Measurements from ENCODE around the gene LCE3B.

DNA sequence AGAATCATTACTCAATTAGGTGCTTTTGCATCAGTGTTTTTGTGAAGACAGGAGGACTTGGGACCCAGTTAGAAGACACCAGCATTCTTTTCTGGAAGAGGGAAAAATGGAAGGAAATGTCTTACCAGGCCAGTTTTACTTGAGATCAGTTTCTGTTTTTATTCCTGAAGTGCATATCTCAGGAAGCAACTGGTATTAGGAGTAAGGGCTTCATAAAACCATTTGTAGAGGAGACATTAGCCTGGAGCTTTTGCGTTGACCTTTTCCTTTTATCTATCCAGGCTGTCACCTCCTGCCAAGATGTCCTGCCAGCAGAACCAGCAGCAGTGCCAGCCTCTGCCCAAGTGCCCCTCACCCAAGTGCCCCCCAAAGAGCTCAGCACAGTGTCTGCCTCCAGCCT, at the start of gene LCE3B:
- no peak for TF ChIP-seq CTCF (IDR thresholded peaks at IDR 0.05)
- no peak for TF ChIP-seq POLR2A (IDR thresholded peaks at IDR 0.05)
